Right ventricle myocardium inferior (tissue), 1 donor: ENCODE results near the gene AKAP1. TPM values are rescaled to one million over a fixed set of nuclear protein-coding genes. Genes with fewer than 3 reads are reported as not detected.
"Not testable (repeated sequence)": the region's sequence is repeated elsewhere in the genome, so short reads cannot be mapped to it uniquely, and the experiment has no call there.

ENCODE experiments used
- ATAC-seq: fragments of 200-7000 bp; cut with Tn5 transposase; one replicate; pipeline ENCODE4 v1.9.1; 2020; ENCODE audit warnings: mild to moderate bottlenecking, moderate library complexity
- DNase-seq: peaks from one replicate; pipeline ENCODE4 v3.0.0; 2021; ENCODE audit errors: missing footprints
- intact Hi-C: fragments of 100-400 bp; cut with DNase I; formaldehyde crosslinking; loops from one replicate; pipeline ENCODE4 v1.11.0; 2022
- total RNA-seq: library from RNA; stranded (reverse); fragmentation: NEBNext Ultra II Directional; extraction: Animal tissue kit (Norgen Biotek cat#: 25700); gene quantifications from one replicate; pipeline ENCODE4 v1.2.1, GENCODE V29; 2021
- donor health status: DM: no; HTN: yes; CAD: no; lungs with severe emphysema.

The AKAP1 gene
- total RNA-seq, 1 donor from 2014 or later = 226 TPM

DNA sequence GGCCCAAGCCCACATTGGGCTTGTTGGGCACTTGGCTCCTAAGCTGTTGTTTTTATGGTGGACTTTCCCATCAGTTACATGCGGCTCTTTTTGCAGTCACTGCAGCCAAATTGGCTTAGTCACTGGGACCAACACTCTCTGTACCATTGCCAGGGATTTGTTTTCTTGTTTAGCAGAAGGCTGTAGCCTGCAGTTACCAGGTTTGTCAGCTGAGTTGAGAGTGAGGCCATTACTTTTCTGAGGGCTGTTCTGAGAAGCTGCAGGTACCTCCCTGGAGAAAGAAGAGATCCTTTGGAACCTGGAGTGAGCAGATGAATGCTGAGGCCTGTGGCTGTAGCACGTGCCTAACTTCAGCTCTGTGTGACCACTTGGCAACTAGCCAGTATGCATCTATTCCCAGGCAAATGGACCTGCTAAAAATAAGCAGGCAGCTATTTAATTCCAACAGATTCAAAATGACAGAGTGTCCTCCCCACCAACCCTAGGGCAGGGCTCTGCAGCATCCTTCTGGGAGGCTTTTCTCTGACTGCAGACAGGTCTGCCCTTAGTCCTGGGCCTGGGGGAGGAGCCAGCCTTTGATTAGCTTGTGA lies 12.9 kb downstream of the AKAP1 start:
- intact Hi-C loops = no loop called here
- DNase-seq (no peak), ATAC-seq (peak; percentile 71)

DNA sequence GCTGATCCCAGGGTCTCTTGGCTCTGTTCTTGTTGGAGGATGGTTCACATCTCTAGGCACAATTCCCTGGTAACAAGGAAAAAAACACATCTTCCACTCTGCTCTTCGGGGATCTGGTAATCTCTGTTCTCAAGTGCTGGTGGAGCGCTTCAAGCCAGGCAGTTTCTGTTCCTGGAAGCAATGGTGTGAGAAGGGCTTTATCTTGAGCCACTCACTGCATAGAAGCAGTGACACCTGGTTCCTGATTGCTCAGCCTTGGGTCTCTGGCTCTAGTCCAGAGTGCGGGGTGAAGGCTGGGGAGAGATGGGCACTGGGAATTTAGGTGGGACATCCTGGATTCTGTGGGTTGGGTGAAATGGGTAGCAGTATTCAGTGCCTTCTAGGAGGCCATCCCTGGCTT lies 14.1 kb downstream of the AKAP1 start:
- DNase-seq (no peak), ATAC-seq (no peak)
- intact Hi-C loops = no loop called here

DNA sequence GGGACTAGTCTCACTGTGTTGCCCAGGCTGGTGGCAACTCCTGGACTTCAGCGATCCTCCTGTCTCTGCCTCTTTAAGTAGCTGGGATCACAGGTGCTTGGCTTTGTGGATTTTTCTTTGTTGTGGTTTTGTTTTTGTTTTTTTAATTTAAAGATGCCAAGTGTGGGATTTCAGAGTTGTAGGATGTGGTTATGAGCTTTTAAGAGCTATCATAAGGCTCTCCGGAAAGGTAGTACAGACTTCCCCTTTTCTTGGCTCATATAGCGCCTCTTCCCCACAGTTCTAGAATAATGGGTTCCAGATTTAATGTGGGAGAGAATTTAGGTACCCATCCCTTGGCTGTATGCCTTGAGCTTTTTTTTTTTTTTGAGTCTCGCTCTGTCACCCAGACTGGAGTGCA lies 17.1 kb downstream of the AKAP1 start:
- DNase-seq (no peak), ATAC-seq (no peak)
- intact Hi-C loops = no loop called here

- intact Hi-C loops, ATAC-seq, DNase-seq: not testable (repeated sequence)
These were observed 17.6 kb downstream of the AKAP1 start for GRCh38 chr17:57102660-57103059.

DNA sequence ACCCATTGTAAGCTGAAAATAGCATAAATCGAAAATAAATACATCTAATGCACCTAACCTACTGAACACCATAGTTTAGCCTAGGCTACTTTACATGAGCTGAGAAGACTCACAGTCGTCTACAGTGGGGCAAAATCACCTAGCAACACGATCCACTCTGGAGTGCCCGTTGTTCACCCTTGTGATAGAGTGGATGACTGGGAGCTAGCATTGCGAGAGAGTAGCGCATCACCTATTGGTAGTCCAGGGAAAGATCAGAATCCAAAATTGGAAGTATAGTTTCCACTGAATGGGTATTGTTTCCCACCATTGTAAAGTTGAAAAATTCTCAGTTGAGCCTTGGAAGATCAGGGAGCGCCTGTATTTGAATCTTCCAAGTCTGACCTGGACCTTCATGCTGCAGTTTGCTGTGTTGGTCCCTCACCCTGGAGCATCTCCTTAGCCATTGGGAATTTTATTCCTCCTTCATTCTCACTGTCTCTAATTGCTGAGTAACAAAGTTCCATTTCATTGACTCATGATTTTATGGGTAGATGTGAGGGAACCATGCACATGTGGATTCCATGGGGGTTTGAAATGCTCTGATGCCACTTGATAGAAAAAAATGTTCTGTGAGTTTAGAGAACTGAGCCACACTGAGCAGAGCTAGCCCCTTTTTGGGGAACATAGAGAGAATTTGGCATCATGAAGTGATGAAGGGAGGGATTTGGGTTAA lies 19.6 kb downstream of the AKAP1 start:
- ATAC-seq = no peak
- no peak for DNase-seq
- intact Hi-C loops = no loop called here

- ATAC-seq = no peak
- DNase-seq = no peak
- intact Hi-C loops = no loop called here
These were observed 20.5 kb downstream of the AKAP1 start for GRCh38 chr17:57105591-57105990.

GRCh38 chr17:57106107-57106835 lies 21.2 kb downstream of the AKAP1 start:
- DNase-seq (no peak), ATAC-seq (no peak)
- intact Hi-C loops = no loop called here

DNA sequence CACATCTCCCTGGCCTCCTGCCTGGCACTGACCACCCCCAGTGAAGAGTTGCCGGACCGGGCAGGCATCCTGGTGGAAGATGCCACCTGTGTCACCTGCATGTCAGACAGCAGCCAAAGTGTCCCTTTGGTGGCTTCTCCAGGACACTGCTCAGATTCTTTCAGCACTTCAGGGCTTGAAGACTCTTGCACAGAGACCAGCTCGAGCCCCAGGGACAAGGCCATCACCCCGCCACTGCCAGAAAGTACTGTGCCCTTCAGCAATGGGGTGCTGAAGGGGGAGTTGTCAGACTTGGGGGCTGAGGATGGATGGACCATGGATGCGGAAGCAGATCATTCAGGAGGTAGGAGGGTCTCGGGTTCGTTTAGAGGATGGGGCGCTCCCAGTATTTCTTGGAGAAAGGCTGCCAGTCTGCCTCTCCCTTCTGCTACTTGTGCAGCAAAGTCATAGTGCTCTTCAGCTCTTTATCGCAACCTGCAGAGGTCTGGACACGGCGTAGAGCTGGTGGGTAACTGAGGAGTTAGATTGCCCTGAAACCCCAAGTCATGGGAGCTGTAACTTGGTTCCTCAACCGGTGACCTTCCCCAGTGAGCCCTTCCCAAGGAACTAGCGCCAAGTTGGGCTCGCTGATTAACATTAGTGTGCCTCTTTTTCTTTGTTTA lies 21.9 kb downstream of the AKAP1 start:
- DNase-seq = no peak
- no peak for ATAC-seq
- intact Hi-C loops = no loop called here

- intact Hi-C loops = no loop called here
- DNase-seq = no peak
- no peak for ATAC-seq
These were observed 22.6 kb downstream of the AKAP1 start for GRCh38 chr17:57107498-57108101.

DNA sequence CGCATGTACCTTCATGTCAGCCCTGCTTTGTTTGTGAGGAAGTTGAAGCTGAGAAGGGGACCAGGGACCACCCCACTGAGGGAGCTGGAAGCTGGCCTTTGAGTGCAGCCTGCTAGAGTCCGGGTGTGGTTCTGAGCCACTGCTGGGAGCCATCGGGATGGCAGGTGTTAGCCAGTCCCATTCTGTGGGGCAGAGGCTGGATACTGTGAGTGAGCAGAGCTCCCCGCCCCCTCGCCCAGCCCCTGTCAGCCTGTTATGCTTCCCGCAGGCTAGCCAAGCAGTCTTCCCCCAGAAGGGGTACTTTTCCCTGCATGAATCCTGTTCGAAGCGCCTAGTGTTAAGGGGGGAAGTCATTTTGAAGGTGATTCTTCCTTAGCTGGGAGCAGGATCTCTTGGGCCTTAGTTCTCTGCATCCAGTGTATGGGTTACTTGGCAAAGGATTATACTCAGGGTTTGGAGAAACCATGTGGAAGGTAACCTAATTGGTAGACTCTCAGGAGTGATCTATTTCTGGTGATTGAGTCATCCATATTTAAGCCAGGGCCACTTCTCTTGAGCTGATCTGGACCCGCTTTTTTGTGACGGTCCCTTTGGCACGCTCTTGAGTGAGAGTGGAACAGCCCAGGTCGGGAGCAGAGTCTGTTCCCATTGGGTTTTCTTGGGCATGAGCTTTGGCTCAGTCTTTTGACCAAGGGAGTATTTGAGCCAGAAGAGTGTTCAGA lies 23.8 kb downstream of the AKAP1 start:
- DNase-seq (no peak), ATAC-seq (peak; percentile 45)
- intact Hi-C loops = no loop called here

DNA sequence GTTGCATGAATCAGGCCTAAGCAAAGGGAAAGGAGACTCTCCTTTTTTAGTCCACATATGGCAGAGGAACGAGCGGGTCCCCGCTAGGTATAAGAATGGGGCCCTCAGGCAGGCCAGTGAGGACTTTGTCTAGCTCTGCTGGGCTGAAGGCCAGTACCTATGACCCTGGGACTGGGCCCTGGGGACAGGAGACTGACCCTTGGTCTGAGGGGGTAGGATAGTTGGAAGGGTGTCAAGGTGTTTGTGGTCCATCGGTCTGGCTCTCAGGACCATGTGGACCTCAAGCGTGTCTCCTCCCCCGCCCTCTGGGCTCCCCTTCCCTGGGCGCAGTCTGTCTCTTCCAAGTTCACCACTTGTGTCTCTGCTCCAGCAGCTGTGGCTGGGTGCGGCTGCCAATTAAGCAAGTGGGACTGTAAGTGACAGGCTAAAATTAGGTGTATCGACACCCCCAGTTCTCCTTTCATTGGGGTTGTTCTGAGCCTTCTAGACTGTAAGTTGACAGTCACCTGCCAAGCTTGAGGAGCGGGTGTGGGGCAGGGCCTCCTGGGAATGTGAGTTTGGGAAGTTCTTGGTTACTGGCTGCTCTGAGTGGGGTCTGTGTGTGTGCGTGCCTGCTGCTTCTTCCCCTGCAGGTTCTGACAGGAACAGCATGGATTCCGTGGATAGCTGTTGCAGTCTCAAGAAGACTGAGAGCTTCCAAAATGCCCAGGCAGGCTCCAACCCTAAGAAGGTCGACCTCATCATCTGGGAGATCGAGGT lies 24.5 kb downstream of the AKAP1 start:
- peak; percentile 85 for DNase-seq
- peak; percentile 63 for ATAC-seq
- intact Hi-C loops = loop anchor here (2.0 to 10.0 kb wide), 4 partner anchors 19 to 885 kb away; no protein-coding TSS in a partner anchor

- peak; percentile 61 for ATAC-seq
- peak; percentile 85 for DNase-seq
- intact Hi-C loops = loop anchor here (2.0 to 10.0 kb wide), 4 partner anchors 19 to 885 kb away; no protein-coding TSS in a partner anchor
These were observed 25.1 kb downstream of the AKAP1 start for GRCh38 chr17:57110152-57110542.

DNA sequence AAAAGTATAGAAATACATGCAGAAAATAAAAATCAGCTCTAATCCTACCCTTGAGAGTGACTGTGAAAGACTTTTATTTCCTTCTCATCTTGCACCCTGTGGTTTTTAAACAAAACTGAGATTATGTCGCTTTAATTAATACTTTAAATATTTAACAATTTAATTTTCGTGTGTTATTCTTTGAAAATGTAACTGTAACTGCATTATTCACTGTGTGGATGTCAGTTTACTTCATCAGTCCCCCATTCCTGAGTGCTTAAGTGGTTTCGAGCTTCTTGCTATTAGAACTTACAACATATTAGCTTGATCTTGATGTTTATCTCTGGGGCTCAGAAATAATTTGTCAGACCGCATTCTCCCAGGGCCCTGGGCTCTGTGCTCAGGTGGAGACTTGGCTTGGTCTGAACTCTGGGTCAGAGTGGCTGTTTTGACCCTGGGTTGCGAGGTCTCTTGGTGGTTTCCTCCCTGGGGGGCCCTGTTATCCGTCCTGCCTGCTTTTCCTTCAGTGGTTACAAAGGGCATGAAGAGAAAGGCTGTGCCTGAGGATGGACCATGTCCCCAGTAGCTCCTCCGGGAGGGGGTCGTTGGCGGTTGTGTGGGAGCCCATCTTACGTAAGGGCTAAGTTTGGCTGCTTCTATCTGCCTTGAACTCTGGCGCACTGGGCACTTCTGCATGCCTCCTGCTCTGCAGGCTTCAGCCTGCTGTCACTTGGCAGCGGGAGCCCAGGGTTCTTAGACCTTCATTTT lies 25.7 kb downstream of the AKAP1 start:
- DNase-seq = no peak
- intact Hi-C loops = loop anchor here (2.0 to 10.0 kb wide), 4 partner anchors 20 to 884 kb away; no protein-coding TSS in a partner anchor

DNA sequence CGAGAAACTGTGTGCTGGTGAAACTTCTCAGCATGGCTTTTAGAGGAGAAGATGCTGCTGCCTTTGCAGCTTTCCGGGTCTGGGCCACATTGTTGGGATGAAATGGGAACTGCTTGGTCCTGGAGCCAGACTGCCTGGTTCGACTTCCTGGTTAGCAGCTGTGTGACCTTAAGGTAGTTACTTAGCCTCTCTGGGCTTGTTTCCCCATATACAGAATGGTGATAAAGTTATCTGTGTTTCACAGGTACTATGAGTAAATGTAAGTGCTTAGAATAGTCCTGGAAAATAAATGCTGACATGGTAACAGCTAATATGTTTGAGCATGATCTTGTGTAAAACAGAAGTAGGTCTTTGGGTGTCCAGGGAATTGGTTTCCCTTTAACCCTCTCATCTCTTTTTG lies 26.3 kb downstream of the AKAP1 start:
- intact Hi-C loops = loop anchor here (2.0 to 10.0 kb wide), 4 partner anchors 21 to 883 kb away; no protein-coding TSS in a partner anchor
- ATAC-seq (no peak), DNase-seq (no peak)

More for the DNA sequence above, 25.7 kb downstream of the AKAP1 start:
- peak; percentile 24 for ATAC-seq

DNA sequence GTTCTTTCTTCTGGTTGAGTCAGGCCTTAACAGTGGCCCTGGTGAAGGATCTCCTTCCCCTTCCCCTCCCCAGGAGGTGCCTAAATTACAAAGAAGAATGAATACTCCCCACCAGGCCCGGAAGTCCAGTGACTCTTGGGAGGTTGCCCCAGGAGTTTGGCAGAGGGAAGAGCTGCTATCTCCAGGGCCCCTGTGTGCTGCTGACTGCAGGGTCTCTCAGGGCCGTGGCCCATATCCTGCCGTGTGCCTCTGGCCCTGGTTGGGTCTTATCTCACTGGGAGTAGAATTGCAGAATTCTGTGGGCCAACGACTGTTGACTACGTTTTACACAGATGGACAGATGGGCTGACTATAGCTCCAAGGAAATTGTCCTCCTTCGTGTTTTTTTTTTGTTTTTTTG lies 28.0 kb downstream of the AKAP1 start:
- ATAC-seq = no peak
- no peak for DNase-seq
- intact Hi-C loops = loop anchor here (5.0 to 10.0 kb wide), 3 partner anchors 61 to 882 kb away; no protein-coding TSS in a partner anchor

DNA sequence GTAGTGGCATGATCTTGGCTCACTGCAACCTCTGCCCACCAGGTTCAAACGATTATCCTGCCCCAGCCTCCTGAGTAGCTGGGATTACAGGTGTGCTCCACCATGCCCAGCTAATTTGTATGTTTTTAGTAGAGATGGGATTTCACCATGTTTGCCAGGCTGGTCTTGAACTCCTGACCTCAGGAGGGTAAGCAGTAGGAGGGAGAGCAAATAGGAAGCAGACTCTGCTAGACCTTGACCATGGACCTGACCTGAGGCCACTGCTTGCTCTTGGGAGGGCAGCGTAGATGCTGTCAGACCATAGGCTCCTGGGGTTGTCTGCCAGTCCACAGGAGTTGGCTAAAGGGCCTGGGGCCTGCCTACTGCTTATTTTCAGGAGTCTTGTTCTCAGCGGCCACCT lies 28.6 kb downstream of the AKAP1 start:
- intact Hi-C loops = loop anchor here (5.0 to 10.0 kb wide), 3 partner anchors 61 to 881 kb away; no protein-coding TSS in a partner anchor
- no peak for DNase-seq

More for the DNA sequence above, 28.6 kb downstream of the AKAP1 start:
- no peak for ATAC-seq
